NCI-H510A (cell line): ENCODE data around the gene DDAH1.

Experiments
- DNase-seq: peaks from one replicate; lab custom pipeline; 2025; lab: John Stamatoyannopoulos, UW

DDAH1 gene

DNA sequence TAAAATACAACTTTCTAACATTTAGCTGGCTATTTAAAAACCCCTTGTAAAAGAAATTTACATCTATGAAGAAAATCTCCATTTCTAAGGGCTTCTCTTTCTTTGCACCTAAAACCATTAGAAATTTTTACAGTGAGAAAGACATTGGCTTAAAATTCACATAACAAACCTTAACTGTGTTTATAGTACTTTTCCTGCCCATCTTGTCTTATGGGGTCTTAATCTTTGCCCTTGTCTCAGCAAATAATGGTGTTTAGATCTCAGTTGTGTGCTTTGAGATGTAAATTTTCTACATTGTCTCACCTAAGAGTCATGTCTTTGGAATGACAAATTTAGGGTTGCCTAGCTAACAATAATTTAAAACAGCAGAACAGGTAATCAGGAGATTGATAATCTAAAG is 71.5 kb downstream of the DDAH1 start:
- DNase-seq: no peak

DNA sequence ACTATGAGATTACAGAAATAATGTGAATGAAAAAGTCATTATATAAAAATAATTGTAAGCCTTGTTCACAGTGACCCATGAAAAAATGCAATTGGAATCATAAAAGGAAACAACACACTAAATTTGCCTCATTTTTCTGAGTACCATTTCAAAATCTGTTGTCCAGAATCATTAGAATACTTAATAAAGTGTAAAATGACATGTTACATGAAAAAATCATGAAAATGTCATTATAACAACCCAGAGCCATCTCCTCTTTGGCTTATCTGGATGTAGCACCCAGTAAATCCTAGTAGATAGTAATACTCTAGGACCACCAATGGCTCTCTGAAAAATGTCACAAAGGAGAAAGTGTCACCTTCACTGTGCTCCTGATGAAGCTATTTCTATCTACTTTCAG is 76.5 kb downstream of the DDAH1 start:
- no peak for DNase-seq

DNA sequence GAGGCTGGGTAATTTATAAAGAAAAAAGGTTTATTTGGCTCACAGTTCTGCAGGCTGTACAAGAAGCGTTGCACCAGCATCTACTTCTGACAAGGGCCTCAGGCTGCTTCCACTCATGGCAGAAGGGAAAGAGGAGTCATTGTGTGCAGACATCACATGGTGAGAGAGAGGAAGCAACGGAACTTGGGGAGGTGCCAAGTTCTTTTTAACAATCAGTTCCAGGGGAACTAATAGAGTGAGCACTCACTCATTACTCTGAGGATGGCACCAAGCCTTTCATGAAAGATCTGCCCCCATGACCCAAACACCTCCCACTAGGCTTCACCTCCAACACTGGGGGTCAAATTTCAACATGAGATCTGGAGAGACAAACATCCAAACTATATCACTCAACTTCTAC is 77.2 kb downstream of the DDAH1 start:
- DNase-seq: no peak

DNA sequence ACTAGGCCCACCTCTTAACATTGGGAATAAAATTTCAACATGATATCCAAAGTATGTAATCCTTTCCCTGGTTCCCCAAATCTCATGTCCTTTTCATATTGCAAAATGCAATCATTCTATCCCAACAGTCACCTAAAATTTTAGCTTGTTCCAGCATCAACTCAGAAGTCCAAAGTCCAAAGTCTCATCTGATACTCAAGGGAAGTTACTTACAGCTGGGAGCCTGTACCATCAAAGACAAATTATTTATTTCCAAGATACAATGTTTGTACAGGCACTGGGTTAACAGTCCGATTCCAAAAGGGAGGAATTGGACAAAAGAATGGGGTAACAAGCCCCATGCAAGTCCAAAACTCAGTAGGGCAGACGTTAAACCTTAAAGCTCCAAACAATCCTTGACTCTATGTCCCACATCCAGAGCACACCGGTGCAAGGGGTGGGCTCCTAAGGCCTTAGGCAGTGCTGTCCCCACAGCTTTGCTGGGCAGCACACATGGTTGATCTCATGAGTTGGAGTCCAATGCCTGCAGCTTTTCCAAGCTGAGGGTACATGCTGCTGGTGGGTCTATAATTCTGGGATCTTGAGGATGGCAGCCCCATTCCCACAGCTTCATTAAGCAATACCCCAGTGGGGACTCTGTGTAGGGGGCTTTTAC is 78.8 kb downstream of the DDAH1 start:
- DNase-seq: no peak

DNA sequence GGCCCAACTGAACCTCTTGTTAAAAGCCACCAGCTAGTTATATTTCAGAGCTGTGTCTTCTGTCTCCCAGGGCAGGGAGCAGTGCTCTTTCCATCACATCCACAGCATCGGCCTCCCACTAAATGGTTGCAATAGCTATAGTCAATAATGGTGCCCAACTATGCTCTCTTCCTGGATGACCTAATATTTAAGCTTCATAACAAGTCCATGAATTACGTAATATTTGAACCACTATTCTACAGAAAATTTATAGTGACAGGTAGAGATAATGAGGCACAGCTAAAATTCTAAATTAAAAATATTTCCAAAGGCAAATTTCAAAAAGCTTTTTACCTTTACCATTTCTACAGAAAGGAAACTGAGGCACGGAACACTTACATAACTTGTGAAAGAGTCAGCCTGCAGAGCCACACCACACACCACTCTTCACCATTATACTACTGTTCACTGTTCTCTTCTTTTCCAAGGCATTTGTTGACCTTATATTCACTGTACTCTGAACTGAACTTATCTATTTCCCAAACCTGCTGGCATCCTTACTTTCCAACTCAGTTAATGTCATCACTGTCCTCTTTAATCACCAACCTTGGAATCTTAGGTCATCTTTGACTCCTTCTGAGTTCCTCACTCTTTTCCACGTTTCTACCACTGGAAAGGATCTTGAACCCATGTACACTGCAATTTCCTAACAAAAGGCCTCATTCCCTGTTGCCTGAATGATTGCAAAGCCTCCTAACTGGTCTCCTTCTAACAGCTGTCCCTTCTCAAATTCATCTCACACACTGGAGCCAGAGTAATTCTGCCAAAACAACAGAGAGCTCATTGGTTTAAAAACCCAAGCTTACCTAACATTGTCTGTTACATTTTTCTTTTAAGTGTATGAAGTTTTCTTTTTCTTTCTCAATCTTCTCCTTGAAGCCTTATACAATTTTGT is 85.5 kb downstream of the DDAH1 start:
- no peak for DNase-seq

DNA sequence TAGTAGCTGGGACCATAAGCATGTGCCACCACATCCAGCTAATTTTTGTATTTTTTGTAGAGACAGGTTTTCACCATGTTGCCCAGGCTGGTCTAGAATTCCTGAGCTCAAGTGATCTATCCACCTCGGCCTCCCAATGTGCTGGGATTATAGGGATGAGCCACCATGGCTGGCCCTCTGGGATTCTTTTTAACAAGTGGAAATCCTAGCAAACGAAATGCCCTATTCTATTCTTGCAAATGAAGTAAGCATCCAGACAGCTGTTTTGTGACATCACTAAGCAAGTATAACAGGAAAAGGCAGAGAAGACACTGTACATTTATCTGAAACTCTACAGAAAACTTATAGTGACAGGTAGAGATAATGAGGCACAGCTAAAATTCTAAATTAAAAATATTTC is 86.4 kb downstream of the DDAH1 start:
- DNase-seq: no peak

DNA sequence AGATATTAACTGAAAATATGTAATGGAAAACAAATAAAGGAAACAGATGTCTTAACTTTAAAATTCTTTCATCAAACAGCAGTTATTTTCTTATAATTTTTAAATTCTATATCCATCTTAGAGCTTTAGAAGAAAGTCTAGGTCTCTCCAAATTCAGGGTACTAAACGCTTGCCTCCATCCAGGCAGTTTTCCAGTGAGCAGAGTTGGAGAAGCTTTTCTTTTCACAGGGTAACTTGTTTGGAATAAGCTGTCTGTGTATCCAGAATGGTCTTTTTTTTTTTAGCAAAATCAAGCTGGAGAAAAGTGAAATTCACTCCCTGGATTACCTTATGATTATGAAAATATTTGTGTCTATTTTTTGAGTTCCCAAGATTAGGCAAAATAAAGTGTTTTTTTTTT is 88.6 kb downstream of the DDAH1 start:
- no peak for DNase-seq

DNA sequence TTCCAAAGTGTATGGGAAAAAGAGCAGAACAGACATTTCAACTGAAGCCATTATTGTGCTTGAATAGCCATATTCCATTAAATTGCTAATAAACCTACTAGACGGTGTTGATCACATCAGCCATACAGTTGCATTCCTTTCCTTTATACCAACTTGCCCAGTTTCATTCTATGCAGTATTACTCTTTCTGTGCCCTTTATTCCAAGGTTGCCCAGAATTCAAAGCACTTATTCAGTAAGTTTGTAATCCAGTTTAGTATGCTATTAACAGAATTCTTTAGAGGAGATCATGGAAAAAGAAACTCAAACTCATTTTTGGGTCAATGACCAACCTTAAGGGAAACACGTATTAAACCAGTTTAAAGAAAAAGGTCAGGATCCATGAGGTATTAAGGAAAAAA is 89.5 kb downstream of the DDAH1 start:
- no peak for DNase-seq

DNA sequence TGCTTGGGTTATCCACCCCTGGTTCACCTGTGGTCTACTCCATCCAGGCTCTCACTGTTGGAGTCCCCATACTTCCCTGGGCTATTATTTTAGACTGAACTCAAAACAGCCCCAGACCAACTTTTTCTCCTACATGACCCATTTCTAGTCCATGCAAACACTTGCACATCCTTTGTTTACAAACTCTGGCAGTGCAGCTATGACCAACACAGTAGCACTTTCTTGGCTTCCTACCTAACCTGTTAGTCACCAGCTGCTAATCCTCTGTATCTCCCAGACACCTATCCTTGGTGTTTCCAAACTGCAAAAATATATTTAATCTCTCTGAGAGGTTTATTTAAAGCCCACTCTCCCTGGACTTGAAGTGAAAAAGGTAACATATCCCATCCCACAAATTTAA is 90.8 kb downstream of the DDAH1 start:
- DNase-seq: no peak

DNA sequence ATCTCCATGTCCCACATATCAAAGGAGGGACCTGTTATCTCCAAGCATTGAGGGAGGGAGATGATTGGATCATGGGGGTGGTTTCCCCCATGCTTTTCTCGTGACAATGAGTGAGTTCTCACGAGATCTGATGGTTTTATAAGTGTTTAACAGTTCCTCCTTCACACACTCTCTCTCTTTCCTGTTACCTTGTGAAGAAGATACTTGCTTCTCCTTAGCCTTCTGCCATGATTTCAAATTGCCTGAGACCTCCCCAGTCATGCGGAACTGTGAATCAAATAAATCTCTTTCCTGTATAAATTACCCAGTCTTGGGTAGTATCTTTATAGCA is 91.6 kb downstream of the DDAH1 start:
- no peak for DNase-seq

DNA sequence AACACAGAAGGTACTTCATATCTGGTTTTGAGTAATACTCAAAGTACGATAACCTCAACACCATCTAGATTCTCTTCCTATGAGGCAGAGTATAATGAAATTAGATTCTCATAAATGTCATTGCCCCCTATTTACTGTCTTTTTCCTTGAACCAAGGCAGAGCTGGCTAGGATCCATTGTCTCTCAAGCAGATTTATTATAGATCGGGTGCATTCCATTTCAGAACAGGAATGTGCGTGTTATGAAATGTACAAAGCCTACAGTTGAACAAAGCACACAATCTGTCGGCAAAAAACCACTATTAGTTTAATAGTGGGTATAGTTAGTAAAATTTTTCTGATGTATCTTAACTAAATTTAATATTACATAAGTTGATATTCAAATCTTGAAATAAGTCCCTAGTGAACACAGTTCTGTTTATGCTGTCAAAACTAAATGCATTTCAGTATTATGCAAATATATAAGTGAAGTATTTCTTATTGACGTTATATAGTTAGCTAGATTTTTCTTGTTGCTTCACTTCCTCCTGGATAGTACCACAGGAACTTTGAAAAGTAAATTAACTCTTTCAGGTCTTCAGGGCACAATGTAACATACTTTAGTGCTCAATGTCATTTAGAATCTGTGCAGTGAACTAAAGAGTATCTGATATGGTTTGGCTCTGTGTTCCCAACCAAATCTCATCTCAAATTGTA is 92.1 kb downstream of the DDAH1 start:
- no peak for DNase-seq

DNA sequence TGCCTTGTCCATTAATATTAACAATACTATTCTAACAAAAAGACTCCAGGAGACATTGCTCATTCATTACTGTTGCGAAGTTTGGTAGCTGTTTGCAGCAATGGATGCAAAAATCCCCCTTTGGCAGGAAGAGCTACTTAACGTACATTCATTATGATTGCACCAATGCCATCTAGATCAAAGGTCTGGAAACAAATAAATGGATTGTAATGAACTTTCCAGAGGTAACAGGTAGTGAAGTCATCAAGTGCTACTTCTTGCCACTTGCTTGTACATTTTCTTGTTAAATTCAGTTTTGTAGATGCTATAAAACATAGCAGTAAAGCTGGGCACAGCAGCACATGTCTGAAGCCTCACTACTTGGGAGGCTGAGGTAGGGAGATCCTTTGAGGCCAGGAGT is 93.9 kb downstream of the DDAH1 start:
- DNase-seq: no peak

DNA sequence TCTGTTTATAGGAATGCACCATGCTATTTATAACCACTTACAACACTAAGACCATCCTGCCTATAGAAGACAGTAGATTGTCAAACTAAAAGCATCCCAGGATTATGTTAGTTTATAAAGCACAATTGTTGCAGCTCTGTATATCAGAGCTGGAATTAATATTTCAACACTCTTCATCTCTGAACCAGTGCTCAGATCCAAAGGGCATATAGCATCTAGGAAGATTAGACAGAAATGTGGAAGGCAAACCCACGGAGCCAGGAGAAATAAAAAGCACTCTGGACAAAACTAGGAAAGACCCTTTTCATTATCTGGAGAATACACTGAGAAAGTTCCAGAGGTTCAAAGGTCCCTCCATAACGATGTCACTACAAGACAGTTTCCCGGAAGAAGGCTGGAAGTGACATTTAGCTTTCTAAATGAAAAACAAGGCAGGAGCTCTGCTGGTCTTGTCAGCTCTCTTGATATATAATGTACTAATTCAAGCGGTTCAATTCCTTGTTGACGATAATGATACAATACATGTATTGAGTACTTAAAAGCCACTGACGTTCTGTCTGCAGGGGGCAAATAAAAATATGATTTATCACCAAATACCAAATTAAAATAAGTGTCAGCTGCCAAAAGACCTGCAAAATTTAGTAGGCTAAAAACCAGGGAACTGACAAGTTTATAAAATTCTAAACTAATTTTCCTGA is 96.7 kb downstream of the DDAH1 start:
- no peak for DNase-seq

DNA sequence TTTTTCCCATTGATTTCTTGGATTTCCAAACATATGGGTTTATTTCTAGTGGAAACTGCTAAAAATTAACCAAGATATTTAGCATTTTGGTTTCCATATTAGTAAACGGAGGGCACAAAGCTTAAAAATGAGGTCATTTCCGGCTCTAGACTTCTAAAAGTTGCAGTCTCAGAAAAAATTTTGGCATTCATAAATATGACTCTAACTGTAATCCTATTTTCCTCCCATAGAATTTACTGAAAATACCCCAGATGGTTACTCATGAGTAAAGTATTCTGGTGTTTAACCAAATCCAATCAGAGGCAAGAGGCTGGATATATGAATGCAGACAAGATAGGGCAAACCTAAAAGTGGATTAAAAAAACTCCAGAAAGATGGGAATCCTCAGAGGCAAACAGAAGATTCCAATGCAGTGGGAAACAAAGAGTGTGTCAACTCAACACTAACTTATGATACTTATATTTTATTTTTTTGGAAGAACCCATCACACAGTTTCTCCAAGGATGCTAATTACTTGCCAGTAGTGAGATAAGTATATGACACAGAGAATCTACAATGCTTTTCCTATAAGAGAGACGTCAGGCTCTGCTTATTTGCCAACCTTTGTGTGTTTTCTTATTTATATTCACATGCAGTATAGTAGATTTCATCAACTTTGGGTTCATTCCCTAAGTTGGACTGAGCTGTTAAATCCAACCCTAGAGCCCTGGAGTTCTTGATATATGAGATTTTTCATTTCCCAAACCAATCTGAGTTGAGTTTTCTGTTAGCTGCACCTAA is 98.4 kb downstream of the DDAH1 start:
- no peak for DNase-seq

DNA sequence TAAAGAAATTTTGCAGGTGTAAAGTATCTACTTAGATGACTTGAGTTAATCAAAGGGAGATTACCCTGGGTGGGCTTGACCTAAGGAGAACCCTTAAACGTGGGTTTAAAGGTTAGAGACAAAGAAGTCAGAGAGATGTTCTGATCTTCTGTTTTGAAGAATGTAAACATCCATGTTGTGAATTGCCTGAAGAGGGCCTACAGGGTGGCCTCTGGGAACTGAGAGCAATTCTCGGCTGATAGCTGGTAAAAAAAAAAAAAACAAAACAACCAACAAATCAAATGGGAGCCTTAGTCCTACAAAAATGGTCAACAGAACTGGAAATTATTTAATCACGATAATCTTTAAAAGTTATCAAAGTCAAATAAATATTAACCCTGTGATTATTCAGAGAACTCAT is 99.1 kb downstream of the DDAH1 start:
- no peak for DNase-seq

DNA sequence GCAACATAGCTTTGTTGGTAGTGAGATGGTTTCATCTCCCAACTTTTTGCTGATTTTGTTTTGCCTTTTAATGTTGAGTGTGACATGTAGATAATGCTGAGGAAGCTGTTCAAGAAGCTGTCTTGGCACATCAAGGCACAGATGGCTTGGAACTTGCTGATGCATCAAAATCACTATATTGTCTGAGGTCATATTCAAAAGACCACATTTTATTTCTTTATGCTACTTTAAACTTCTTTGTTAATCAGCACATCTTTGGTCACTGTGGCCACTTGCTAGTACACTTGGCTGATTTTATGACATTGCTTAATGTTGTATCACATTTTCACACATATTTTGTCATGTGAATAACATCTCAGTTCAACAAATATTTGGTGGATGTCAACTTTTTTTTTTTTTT is 101.4 kb downstream of the DDAH1 start:
- no peak for DNase-seq

DNA sequence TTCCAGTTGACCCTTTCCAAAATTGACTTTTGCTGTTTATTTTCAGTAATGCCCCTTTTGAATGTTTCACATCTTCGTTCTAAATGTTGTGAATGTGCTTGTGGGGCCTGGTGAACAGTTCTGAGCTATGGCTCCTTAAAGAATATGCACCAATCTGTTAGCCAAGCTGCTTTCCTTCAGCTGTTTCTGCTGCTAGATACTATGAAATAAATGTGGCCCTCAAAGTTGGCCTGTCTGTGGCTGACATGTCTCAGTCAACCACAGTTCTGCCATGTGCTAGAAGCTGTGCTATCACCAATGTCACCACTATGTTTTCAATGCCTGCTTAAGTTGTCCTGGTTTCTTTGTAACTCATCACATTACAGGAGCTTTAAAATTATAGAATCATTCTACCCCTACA is 101.9 kb downstream of the DDAH1 start:
- no peak for DNase-seq

DNA sequence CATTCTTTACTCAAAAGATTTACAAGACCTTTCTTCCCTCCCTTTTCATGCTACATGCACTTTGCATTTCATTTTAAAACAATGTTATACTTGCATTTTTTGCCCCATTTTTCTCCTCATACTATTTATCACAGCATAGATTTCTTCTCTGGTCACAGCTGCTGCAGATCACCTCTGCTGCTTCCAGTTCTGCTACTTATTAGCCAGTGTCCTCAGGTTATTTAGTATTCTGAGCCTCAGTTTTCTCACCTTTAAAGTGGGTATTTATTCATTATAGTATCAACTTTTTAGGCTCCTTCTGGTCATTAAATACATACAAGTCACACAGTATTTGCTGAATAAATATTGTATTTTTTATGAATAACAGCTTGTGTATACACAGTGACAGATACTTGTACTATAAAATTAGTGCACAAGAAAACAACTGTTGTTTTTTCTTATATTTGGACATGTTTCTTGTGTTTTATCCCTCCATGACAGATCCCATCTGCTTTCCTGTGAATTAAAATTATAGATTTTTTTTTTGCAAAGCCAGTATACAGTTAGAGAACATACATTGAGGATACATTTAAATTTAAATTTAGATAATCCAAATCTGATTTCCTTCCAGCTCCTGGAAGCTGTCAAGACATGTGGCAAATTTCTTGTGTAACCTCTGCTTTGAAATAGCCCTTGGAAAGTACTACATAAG is 103.2 kb downstream of the DDAH1 start:
- DNase-seq: no peak

DNA sequence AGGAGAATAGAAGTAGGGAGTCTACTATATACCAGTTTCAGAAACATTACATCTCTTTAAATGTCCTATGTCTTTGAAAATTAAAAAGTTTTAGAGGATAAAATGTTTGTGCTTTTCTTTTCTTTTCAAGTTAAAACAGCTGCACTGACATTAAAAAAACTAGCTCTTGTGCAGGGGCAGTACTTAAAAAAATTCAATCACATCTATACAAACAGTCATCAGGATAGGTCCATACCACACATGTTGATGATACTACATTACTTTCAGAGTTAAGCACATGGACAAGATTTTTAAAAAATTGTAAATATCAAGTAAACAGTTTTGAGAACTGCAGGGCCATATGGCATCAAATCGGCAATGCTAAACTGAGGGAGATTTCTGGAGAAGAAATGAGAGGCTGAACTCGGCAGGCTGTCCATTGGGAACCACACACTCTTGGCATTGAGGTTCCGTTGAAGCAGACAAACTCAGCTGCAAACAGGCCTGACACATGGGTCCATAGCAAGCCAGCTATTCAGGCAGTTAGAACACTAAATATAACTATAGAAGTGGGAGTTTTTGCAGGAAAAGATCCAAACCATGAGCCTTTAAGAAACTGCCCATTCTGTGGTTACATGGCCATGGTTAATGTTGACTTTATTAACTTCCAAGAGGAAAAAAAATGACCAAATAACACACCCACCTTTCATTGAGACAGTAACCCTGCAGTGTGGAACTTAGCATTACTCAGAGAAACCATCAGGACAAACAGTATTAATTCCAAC is 104.0 kb downstream of the DDAH1 start:
- DNase-seq: no peak
